ENCODE data around the gene RPL5.

The RPL5 gene

GRCh38 chr1:92843429-92844352 is 11.9 kb downstream of the RPL5 start:
- no peaks in the 10 kb centered on the region for H3K27me3 ChIP-seq (ENCODE audit: insufficient read depth, low read depth, severe bottlenecking)
- H3K4me3 ChIP-seq (ENCODE audit: low read depth, low read length), result no peak overlapping the region
- H3K36me3 ChIP-seq, result peaks cover 58% of the 10 kb centered on the region
- no peak for DNase-seq
- H3K27ac ChIP-seq, result no peak overlapping the region
- H3K9me3 ChIP-seq (ENCODE audit: severe bottlenecking), result no peaks in the 10 kb centered on the region
- no peak for TF ChIP-seq CTCF (IDR thresholded peaks at IDR 0.05; ENCODE audit: low read depth, low read length)

DNA sequence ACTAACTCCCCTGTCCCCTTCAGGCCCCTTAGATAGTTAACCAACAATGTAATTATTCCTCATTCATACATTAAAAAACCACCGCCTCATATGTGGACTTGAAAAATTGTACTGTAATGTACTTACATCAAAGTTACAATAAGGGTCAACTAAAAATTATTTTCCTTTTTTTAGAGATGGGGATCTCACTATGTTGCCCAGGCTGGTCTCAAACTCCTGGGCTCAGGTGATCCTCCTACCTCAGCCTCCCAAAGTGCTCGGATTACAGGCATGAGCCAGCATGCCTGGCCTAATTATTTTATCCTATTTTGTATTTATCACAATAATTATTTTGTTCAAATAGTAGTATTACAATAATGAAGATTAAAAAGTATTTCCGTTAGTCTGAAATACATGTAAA is 12.6 kb downstream of the RPL5 start:
- no peaks in the 10 kb centered on the region for H3K9me3 ChIP-seq (ENCODE audit: severe bottlenecking)
- H3K36me3 ChIP-seq, result peaks cover 51% of the 10 kb centered on the region
- DNase-seq, result no peak
- TF ChIP-seq CTCF (IDR thresholded peaks at IDR 0.05; ENCODE audit: low read depth, low read length), result no peak
- H3K4me3 ChIP-seq (ENCODE audit: low read depth, low read length), result no peak overlapping the region
- no peak overlapping the region for H3K27ac ChIP-seq
- H3K27me3 ChIP-seq (ENCODE audit: insufficient read depth, low read depth, severe bottlenecking), result no peaks in the 10 kb centered on the region

DNA sequence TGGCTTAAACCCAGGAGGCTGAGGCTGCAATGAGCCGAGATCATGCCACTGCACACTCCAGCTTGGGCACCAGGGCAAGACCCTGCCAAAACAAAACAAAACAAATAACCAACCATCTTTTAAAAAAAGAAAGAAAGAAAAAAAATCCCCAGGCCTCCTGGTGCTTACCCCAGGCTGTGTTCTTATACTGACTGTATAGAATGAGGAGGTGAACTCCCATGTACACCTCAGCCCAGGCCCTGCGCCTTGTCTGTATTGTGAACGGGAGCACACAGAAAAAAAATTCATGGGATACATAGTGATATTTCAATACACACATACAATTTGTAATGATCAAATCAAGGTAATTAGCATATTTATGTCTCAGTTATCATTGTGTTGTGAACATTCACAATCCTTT is 14.1 kb downstream of the RPL5 start:
- Histone ChIP-seq H3K9me3 (ENCODE audit: severe bottlenecking) (no peaks in the 10 kb centered on the region), H3K27ac (no peak overlapping the region), H3K27me3 (ENCODE audit: insufficient read depth, low read depth, severe bottlenecking) (no peaks in the 10 kb centered on the region), H3K4me3 (ENCODE audit: low read depth, low read length) (no peak overlapping the region), H3K36me3 (peaks cover 36% of the 10 kb centered on the region)
- DNase-seq, result no peak
- TF ChIP-seq CTCF (IDR thresholded peaks at IDR 0.05; ENCODE audit: low read depth, low read length), result no peak

- Histone ChIP-seq H3K4me3 (ENCODE audit: low read depth, low read length) (no peak overlapping the region), H3K36me3 (peaks cover 13% of the 10 kb centered on the region), H3K9me3 (ENCODE audit: severe bottlenecking) (no peaks in the 10 kb centered on the region), H3K27ac (no peak overlapping the region), H3K27me3 (ENCODE audit: insufficient read depth, low read depth, severe bottlenecking) (no peaks in the 10 kb centered on the region)
- no peak for TF ChIP-seq CTCF (IDR thresholded peaks at IDR 0.05; ENCODE audit: low read depth, low read length)
- no peak for DNase-seq
Observed at GRCh38 chr1:92848201-92848600, 16.4 kb downstream of the RPL5 start.

DNA sequence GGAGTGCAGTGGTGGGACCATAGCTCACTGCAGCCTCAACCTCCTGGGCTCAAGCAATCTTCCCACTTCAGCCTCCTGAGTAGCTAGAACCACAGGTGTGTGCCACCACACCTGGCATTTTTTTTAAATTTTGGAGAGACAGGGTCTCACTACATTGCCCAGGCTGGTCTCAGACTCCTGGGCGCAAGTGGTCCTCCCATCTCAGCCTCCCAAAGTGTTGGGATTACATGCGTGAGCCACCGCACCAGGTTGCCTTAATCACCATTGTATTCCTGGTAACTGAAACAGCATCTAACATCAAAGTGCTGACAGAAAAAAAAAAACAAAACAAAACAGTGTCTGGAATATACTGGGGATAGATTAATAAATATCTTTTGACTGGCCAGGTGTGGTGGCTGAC is 18.2 kb downstream of the RPL5 start:
- Histone ChIP-seq H3K27me3 (ENCODE audit: insufficient read depth, low read depth, severe bottlenecking) (no peaks in the 10 kb centered on the region), H3K27ac (no peak overlapping the region), H3K36me3 (no peaks in the 10 kb centered on the region), H3K9me3 (ENCODE audit: severe bottlenecking) (no peaks in the 10 kb centered on the region), H3K4me3 (ENCODE audit: low read depth, low read length) (no peak overlapping the region)
- DNase-seq, result no peak
- TF ChIP-seq CTCF (IDR thresholded peaks at IDR 0.05; ENCODE audit: low read depth, low read length), result no peak
